Midbrain (tissue), 1 donor: Measurements from ENCODE around the gene ADCY5.

Experiments
- DNase-seq: peaks from one replicate; lab custom pipeline; 2025; lab: John Stamatoyannopoulos, UW

Gene ADCY5

GRCh38 chr3:123458255-123458654, 9.4 kb upstream of the ADCY5 start:
- no peak for DNase-seq

- DNase-seq: no peak
Observed at GRCh38 chr3:123457841-123458240, 9.0 kb upstream of the ADCY5 start.

- no peak for DNase-seq
Observed at GRCh38 chr3:123453675-123454074, 4.8 kb upstream of the ADCY5 start.

- DNase-seq: no peak
Observed at GRCh38 chr3:123451186-123451585, 2.3 kb upstream of the ADCY5 start.

- DNase-seq: peak; percentile 62
Observed at GRCh38 chr3:123449997-123450604, 1.2 kb upstream of the ADCY5 start.

- DNase-seq: peak; percentile 59
Observed at GRCh38 chr3:123449102-123449996, 459 bp upstream of the ADCY5 start.

- DNase-seq: no peak
Observed at GRCh38 chr3:123447749-123448517, 957 bp downstream of the ADCY5 start.

- DNase-seq: no peak
Observed at GRCh38 chr3:123447416-123447748, 1.5 kb downstream of the ADCY5 start.

GRCh38 chr3:123446610-123447109, 2.2 kb downstream of the ADCY5 start:
- peak; percentile 32 for DNase-seq

GRCh38 chr3:123446210-123446609, 2.7 kb downstream of the ADCY5 start:
- DNase-seq: no peak

GRCh38 chr3:123445702-123446101, 3.2 kb downstream of the ADCY5 start:
- DNase-seq: no peak

- DNase-seq: no peak
Observed at GRCh38 chr3:123444744-123445143, 4.1 kb downstream of the ADCY5 start.

GRCh38 chr3:123444023-123444422, 4.9 kb downstream of the ADCY5 start:
- DNase-seq: peak; percentile 49

GRCh38 chr3:123442908-123443307, 6.0 kb downstream of the ADCY5 start:
- no peak for DNase-seq

GRCh38 chr3:123442125-123442524, 6.8 kb downstream of the ADCY5 start:
- DNase-seq: no peak

- DNase-seq: peak; percentile 84
Observed at GRCh38 chr3:123439806-123440580, 8.9 kb downstream of the ADCY5 start.

- DNase-seq: no peak
Observed at GRCh38 chr3:123432832-123433523, 15.9 kb downstream of the ADCY5 start.

- no peak for DNase-seq
Observed at GRCh38 chr3:123431658-123432324, 17.1 kb downstream of the ADCY5 start.

- no peak for DNase-seq
Observed at GRCh38 chr3:123431007-123431657, 17.8 kb downstream of the ADCY5 start.

- no peak for DNase-seq
Observed at GRCh38 chr3:123430266-123430665, 18.6 kb downstream of the ADCY5 start.
